GM12891 (cell line): Measurements from ENCODE around the gene PPM1H.

Experiments
- POLR2A ChIP-seq: IDR thresholded peaks from 2 replicates; pipeline ENCODE4 v1.6.1; 2011; ENCODE audit warnings: low read depth, low read length, control low read depth
- POLR2AphosphoS5 ChIP-seq: IDR thresholded peaks from 2 replicates; pipeline ENCODE4 v1.6.1; 2011; ENCODE audit warnings: low read depth, low read length, control low read depth
- SPI1 ChIP-seq: IDR thresholded peaks from 2 replicates; pipeline ENCODE4 v1.6.1; 2011; ENCODE audit warnings: low read depth, low read length, control low read depth

DNA sequence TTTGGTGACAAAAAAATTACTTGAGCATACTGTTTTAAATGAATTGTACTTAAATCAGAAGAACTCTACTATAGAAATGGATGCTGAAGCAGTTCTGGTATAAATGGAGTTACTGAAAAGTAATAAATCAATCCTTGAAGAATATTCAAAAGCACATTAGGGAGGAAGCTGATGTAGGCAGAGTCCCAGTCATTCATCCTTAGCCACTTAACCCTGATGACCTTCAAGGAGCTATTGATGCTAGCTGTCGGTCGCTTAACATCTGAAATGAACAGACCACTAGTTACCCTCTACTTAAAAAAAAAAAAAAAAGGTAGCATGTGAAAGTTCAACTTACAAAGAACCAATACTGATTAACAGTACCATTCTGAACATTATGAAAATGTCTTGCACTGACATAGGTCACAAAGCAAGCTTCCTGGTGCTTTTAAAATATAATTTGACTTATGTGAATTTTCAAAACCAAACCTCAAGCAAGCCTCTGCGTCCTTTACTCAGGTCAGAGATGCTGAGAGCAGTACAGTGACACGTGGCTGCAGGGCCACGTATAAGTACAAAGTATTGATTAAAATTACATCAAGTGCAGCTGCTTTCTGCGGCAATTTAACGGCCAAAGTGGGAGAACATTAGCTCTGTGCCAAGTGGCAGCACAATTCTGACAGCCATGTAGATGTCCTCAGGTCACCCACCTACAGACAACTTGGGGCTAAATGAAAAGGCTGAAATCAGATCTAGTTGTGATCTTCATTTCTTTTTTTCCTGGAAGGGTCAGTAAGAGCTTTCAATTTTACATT lies 18.1 kb downstream of the PPM1H start:
- no peak for TF ChIP-seq SPI1
- TF ChIP-seq POLR2A = no peak
- no peak for TF ChIP-seq POLR2AphosphoS5
